GM23248 (cell line): Measurements from ENCODE around the gene THOP1. TPM values are rescaled to one million over a fixed set of nuclear protein-coding genes. Genes with fewer than 3 reads are reported as not detected.

Experiments
- DNase-seq: peaks from one replicate; pipeline ENCODE4 v3.0.0-alpha.2; 2015
- H2AFZ ChIP-seq: fragments of 200-600 bp; sonication (generic); 2 replicates; pipeline ENCODE4 v1.6.1; 2016; ENCODE audit warnings: antibody characterized with exemption
- H3F3A ChIP-seq: fragments of 200-600 bp; sonication (generic); 2 replicates; pipeline ENCODE4 v1.6.1; 2016; ENCODE audit warnings: mild to moderate bottlenecking, antibody characterized with exemption, mixed run types; ENCODE audit not compliant: insufficient read depth
- H3K27ac ChIP-seq: fragments of 200-600 bp; sonication (generic); 2 replicates; pipeline ENCODE4 v1.5.1; 2016; ENCODE audit warnings: mild to moderate bottlenecking
- H3K27me3 ChIP-seq: fragments of 200-600 bp; sonication (generic); replicated peaks from 2 replicates; pipeline ENCODE4 v1.6.1; 2016; ENCODE audit warnings: mild to moderate bottlenecking; ENCODE audit not compliant: insufficient read depth
- H3K36me3 ChIP-seq: fragments of 200-600 bp; sonication (generic); 2 replicates; pipeline ENCODE4 v1.6.1; 2016; ENCODE audit warnings: low read depth, mild to moderate bottlenecking
- H3K4me1 ChIP-seq: fragments of 200-600 bp; sonication (generic); 2 replicates; pipeline ENCODE4 v1.6.1; 2016; ENCODE audit warnings: mild to moderate bottlenecking; ENCODE audit not compliant: insufficient read depth
- H3K4me2 ChIP-seq: fragments of 200-600 bp; sonication (generic); one replicate; pipeline ENCODE4 v1.6.1; 2016; ENCODE audit warnings: mild to moderate bottlenecking; ENCODE audit not compliant: unreplicated experiment
- H3K4me3 ChIP-seq: fragments of 200-600 bp; sonication (generic); 2 replicates; pipeline ENCODE4 v1.5.1; 2016; ENCODE audit warnings: mild to moderate bottlenecking
- H3K79me2 ChIP-seq: fragments of 200-600 bp; sonication (generic); 2 replicates; pipeline ENCODE4 v1.6.1; 2016; ENCODE audit warnings: mild to moderate bottlenecking; ENCODE audit not compliant: insufficient read depth
- H3K9ac ChIP-seq: fragments of 200-600 bp; sonication (generic); 2 replicates; pipeline ENCODE4 v1.6.1; 2016; ENCODE audit warnings: mild to moderate bottlenecking
- H3K9me2 ChIP-seq: fragments of 200-600 bp; sonication (generic); 2 replicates; pipeline ENCODE4 v1.6.1; 2016; ENCODE audit warnings: mixed run types, mild to moderate bottlenecking, moderate library complexity; ENCODE audit not compliant: insufficient read depth
- H3K9me3 ChIP-seq: fragments of 200-600 bp; sonication (generic); one replicate; pipeline ENCODE4 v1.6.1; 2017; ENCODE audit warnings: low read depth
- H4K20me1 ChIP-seq: fragments of 200-600 bp; sonication (generic); 2 replicates; pipeline ENCODE4 v1.6.0; 2016; ENCODE audit not compliant: insufficient read depth
- EZH2 ChIP-seq: fragments of 200-600 bp; sonication (generic); IDR thresholded peaks from 2 replicates; pipeline ENCODE4 v1.6.1; 2018; ENCODE audit warnings: antibody characterized with exemption, mild to moderate bottlenecking; ENCODE audit not compliant: insufficient read depth, poor library complexity, severe bottlenecking
- EZH2phosphoT487 ChIP-seq: fragments of 200-600 bp; sonication (generic); IDR thresholded peaks from 2 replicates; pipeline ENCODE4 v1.6.1; 2018; ENCODE audit warnings: antibody characterized with exemption, moderate library complexity, mild to moderate bottlenecking, low read depth; ENCODE audit not compliant: insufficient read depth
- WGBS, 2 experiments: methylation state at CpG; one replicate each; pipeline ENCODE4 v1.1.6; 2015 to 2017; ENCODE audit warnings: low lambda C conversion rate in 2 of 2, low coverage in 1 of 2; ENCODE audit errors: missing lambda C conversion rate in 2 of 2; 5-methylcytosine and 5-hydroxymethylcytosine counted together
- in situ Hi-C: fragments of 300-500 bp; cut with MboI; formaldehyde crosslinking; loops from 2 replicates; pipeline ENCODE4 v1.15.0; 2020
- polyA plus RNA-seq: library from polyadenylated mRNA; unstranded; fragments of >200 nt; fragmentation: Nextera tagmentation; extraction: Ambion mirVana; gene quantifications from 2 replicates; pipeline ENCODE4 v1.2.1, GENCODE V29; 2016
- total RNA-seq: library from RNA; depleted of rRNA; stranded (reverse); fragments of >200 nt; shearing (Covaris generic); gene quantifications from 2 replicates; pipeline ENCODE4 v1.2.3, GENCODE V29; 2014

Gene THOP1
- total and polyA plus RNA-seq, 2 experiments from 2014 or later = 64.8 to 136 TPM

DNA sequence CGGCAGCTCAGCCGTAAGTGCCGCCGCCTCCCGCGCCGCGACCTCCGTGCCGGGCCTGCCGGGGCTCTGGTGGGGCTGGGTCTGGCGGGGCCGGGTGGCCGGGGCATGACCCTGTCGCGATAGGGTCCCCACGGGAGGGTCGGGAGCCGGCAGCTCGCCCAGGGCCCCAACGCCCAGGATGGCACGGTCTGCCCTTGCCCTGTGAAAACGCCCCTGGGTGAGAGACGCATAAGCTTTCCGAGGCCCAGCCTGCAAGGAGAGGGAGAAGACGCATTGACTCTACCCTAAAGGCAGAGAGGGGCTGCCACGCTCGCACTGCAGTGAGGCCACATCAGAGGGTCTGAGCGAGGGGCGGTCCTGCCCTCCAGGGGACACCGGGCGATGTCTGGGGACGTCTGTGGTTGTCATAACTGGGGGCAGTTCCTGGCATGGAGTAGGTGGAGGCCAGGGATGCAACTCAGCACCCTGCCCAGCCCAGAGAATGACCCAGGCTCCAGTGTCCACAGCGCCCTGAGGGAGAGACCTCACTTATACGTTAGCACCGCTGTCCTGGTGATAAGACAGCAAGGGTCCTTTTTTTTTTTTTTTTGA, 34.9 kb downstream of the THOP1 start:
- peak overlapping the region; percentile 78 for H3K9ac ChIP-seq
- no peaks in the 10 kb centered on the region for H3K4me1 ChIP-seq
- H2AFZ ChIP-seq = peak overlapping the region; percentile 79
- peak overlapping the region; percentile 77 for H3K4me3 ChIP-seq
- peak; percentile 43 for DNase-seq
- H3K36me3 ChIP-seq = no peaks in the 10 kb centered on the region
- no peak for TF ChIP-seq EZH2
- TF ChIP-seq EZH2phosphoT487 = no peak
- H3K79me2 ChIP-seq = no peaks in the 10 kb centered on the region
- no peaks in the 10 kb centered on the region for H4K20me1 ChIP-seq
- H3K27me3 ChIP-seq = no peaks in the 10 kb centered on the region
- WGBS, 2 experiments = 3 to 7% methylated on average over 13 to 36 of the region's 36 CpGs
- H3K27ac ChIP-seq = no peak overlapping the region
- peak overlapping the region; percentile 94 for H3K4me2 ChIP-seq
- no peaks in the 10 kb centered on the region for H3K9me2 ChIP-seq
- no peaks in the 10 kb centered on the region for H3F3A ChIP-seq
- no peaks in the 10 kb centered on the region for H3K9me3 ChIP-seq
- in situ Hi-C loops = no loop called here

- no peaks in the 10 kb centered on the region for H3K4me1 ChIP-seq
- H4K20me1 ChIP-seq = no peaks in the 10 kb centered on the region
- H3K27me3 ChIP-seq = no peaks in the 10 kb centered on the region
- H3K9ac ChIP-seq = no peak overlapping the region
- no peaks in the 10 kb centered on the region for H3K9me2 ChIP-seq
- H3K36me3 ChIP-seq = peaks cover 3% of the 10 kb centered on the region; the same call in 1 of the 2 replicates
- in situ Hi-C loops = no loop called here
- H3F3A ChIP-seq = no peaks in the 10 kb centered on the region
- 82 to 85% methylated on average over 5 of the region's 5 CpGs for WGBS, 2 experiments
- H2AFZ ChIP-seq = no peak overlapping the region
- no peak overlapping the region for H3K4me3 ChIP-seq
- no peak for TF ChIP-seq EZH2phosphoT487
- no peak for TF ChIP-seq EZH2
- H3K9me3 ChIP-seq = no peaks in the 10 kb centered on the region
- H3K27ac ChIP-seq = no peak overlapping the region
- no peak for DNase-seq
- no peak overlapping the region for H3K4me2 ChIP-seq
- H3K79me2 ChIP-seq = no peaks in the 10 kb centered on the region
These were observed 37.5 kb downstream of the THOP1 start for GRCh38 chr19:2822846-2823245.

DNA sequence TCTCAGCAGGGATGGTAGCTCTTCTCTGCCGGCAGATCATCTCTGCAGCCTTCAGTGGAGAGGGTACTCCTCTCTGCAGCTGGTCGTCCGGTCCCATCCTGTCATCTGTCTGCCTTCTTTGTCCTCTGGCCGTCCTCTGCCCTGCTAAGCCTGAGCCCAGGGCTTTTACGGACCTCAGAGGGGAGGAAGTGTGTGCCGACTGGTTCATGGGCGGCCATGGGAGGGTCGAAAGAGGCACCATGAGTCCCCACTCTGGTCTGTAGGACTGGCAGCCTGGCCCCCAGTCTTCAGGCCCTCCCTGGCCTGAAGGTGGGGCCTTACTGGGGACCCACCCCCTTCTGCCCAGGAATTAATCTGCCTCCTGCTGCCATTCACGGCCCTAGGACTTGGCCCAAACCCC, 38.3 kb downstream of the THOP1 start:
- Histone ChIP-seq H2AFZ (no peak overlapping the region), H4K20me1 (no peaks in the 10 kb centered on the region), H3K36me3 (peaks cover 3% of the 10 kb centered on the region; the same call in 1 of the 2 replicates), H3K9me2 (no peaks in the 10 kb centered on the region), H3K79me2 (no peaks in the 10 kb centered on the region), H3K4me3 (no peak overlapping the region), H3K27ac (no peak overlapping the region), H3F3A (no peaks in the 10 kb centered on the region), H3K9me3 (no peaks in the 10 kb centered on the region), H3K27me3 (no peaks in the 10 kb centered on the region), H3K4me1 (no peaks in the 10 kb centered on the region), H3K9ac (no peak overlapping the region), H3K4me2 (no peak overlapping the region)
- in situ Hi-C loops = no loop called here
- no peak for TF ChIP-seq EZH2phosphoT487
- 66 to 80% methylated on average over 9 of the region's 9 CpGs for WGBS, 2 experiments
- no peak for DNase-seq

DNA sequence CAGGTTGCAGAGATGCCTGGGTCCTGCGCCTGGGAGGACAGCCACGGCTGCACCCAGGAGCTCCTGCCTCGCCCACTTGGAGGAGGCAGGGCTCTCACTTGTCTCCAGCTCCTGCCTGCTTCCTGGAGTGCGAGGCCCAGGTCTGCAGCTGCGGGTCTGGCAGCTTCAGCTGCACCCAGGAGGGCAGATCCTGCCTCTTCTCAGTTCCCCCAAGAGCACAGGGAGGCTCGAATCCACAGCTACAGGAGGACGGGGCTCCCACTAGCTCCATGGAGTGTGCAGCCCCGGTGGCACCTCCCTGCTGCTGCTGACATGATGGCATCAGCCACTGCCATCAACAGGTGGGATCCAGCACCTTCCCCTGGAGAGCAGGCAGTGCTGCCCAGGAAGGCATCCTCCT, 38.8 kb downstream of the THOP1 start:
- Histone ChIP-seq H3K4me1 (no peaks in the 10 kb centered on the region), H3K4me3 (no peak overlapping the region), H3F3A (no peaks in the 10 kb centered on the region), H3K9ac (no peak overlapping the region), H3K4me2 (no peak overlapping the region), H3K9me3 (no peaks in the 10 kb centered on the region), H3K9me2 (no peaks in the 10 kb centered on the region), H4K20me1 (no peaks in the 10 kb centered on the region), H2AFZ (no peak overlapping the region), H3K27ac (no peak overlapping the region), H3K27me3 (no peaks in the 10 kb centered on the region), H3K79me2 (no peaks in the 10 kb centered on the region), H3K36me3 (peaks cover 7% of the 10 kb centered on the region; the same call in 1 of the 2 replicates)
- DNase-seq = no peak
- WGBS, 2 experiments = 64 to 97% methylated on average over 6 of the region's 8 CpGs
- TF ChIP-seq EZH2 (no peak), EZH2phosphoT487 (no peak)
- in situ Hi-C loops = no loop called here

DNA sequence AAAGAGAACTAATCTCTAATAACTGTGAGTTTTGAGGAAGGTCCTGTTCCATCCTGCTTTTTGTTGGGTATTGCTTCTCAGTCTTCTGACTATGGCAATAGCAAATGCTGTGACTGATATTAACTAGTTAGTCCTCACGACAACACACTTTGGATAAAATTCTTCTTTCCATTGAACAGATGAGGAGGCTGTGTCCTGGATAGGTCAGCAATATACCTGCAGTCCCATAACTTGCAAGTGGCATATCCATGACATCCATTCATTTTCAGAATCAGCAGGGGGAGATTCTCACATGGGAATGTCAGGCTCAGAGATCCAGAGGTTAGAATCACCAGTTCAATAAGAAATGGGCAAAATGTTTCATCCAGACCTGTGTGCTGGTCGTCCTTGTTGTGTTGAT, 41.7 kb downstream of the THOP1 start:
- Histone ChIP-seq H3K79me2 (no peaks in the 10 kb centered on the region), H3K36me3 (peaks cover 8% of the 10 kb centered on the region; the same call in 1 of the 2 replicates), H3K9ac (no peak overlapping the region), H3K27ac (no peak overlapping the region), H3F3A (no peaks in the 10 kb centered on the region), H3K4me3 (no peak overlapping the region), H2AFZ (no peak overlapping the region), H3K27me3 (no peaks in the 10 kb centered on the region), H3K4me2 (no peak overlapping the region), H3K9me2 (no peaks in the 10 kb centered on the region), H4K20me1 (no peaks in the 10 kb centered on the region), H3K9me3 (no peaks in the 10 kb centered on the region), H3K4me1 (no peaks in the 10 kb centered on the region)
- in situ Hi-C loops = no loop called here
- no peak for DNase-seq
- WGBS, 2 experiments = 80% methylated on average over 2 of the region's 2 CpGs
- TF ChIP-seq EZH2phosphoT487 (no peak), EZH2 (no peak)
